ENCODE measurements around the gene TP63. TPM values are rescaled to one million over a fixed set of nuclear protein-coding genes. Genes with fewer than 3 reads are reported as not detected.

TP63 gene
- total RNA-seq, 1 donor, result 1.8 TPM

GRCh38 chr3:189921770-189922169 is 290.6 kb downstream of the TP63 start:
- Histone ChIP-seq H3K4me1 (ENCODE audit: insufficient read depth, low read length) (no peaks in the 10 kb centered on the region), H3K4me3 (ENCODE audit: insufficient read depth, low read length) (no peak overlapping the region), H2AFZ (ENCODE audit: low read length) (no peak overlapping the region), H3K79me2 (ENCODE audit: insufficient read depth, low read length) (no peaks in the 10 kb centered on the region), H3K27ac (ENCODE audit: low read depth, low read length) (no peak overlapping the region), H3K27me3 (ENCODE audit: insufficient read depth, low read length) (no peaks in the 10 kb centered on the region), H4K20me1 (ENCODE audit: insufficient read depth, low read length) (no peaks in the 10 kb centered on the region), H3K4me2 (ENCODE audit: insufficient read depth, low read length) (no peak overlapping the region), H3K9me3 (ENCODE audit: low read depth, low read length) (no peaks in the 10 kb centered on the region), H3K36me3 (ENCODE audit: insufficient read depth, low read length) (no peaks in the 10 kb centered on the region)
- no peak for TF ChIP-seq CTCF (IDR thresholded peaks at IDR 0.05; ENCODE audit: extremely low read depth, low read depth, low read length)
- DNase-seq (ENCODE audit: insufficient read length, low spot score, missing footprints), result no peak

- no peaks in the 10 kb centered on the region for H3K79me2 ChIP-seq (ENCODE audit: insufficient read depth, low read length)
- H3K27me3 ChIP-seq (ENCODE audit: insufficient read depth, low read length), result no peaks in the 10 kb centered on the region
- H3K4me1 ChIP-seq (ENCODE audit: insufficient read depth, low read length), result no peaks in the 10 kb centered on the region
- no peaks in the 10 kb centered on the region for H4K20me1 ChIP-seq (ENCODE audit: insufficient read depth, low read length)
- no peak overlapping the region for H3K4me2 ChIP-seq (ENCODE audit: insufficient read depth, low read length)
- no peak overlapping the region for H2AFZ ChIP-seq (ENCODE audit: low read length)
- H3K9me3 ChIP-seq (ENCODE audit: low read depth, low read length), result no peaks in the 10 kb centered on the region
- TF ChIP-seq CTCF (IDR thresholded peaks at IDR 0.05; ENCODE audit: extremely low read depth, low read depth, low read length), result no peak
- peak; percentile 46 for DNase-seq (ENCODE audit: insufficient read length, low spot score, missing footprints)
- no peak overlapping the region for H3K4me3 ChIP-seq (ENCODE audit: insufficient read depth, low read length)
- H3K36me3 ChIP-seq (ENCODE audit: insufficient read depth, low read length), result no peaks in the 10 kb centered on the region
- H3K27ac ChIP-seq (ENCODE audit: low read depth, low read length), result no peak overlapping the region
Measured at GRCh38 chr3:189927975-189928895, 297.0 kb downstream of the TP63 start.

GRCh38 chr3:189936201-189936945 is 305.2 kb downstream of the TP63 start:
- Histone ChIP-seq H3K36me3 (ENCODE audit: insufficient read depth, low read length) (no peaks in the 10 kb centered on the region), H3K4me1 (ENCODE audit: insufficient read depth, low read length) (peaks cover 19% of the 10 kb centered on the region), H3K4me3 (ENCODE audit: insufficient read depth, low read length) (no peak overlapping the region), H3K79me2 (ENCODE audit: insufficient read depth, low read length) (no peaks in the 10 kb centered on the region), H3K9me3 (ENCODE audit: low read depth, low read length) (no peaks in the 10 kb centered on the region), H3K27me3 (ENCODE audit: insufficient read depth, low read length) (no peaks in the 10 kb centered on the region), H3K4me2 (ENCODE audit: insufficient read depth, low read length) (no peak overlapping the region), H3K27ac (ENCODE audit: low read depth, low read length) (no peak overlapping the region), H2AFZ (ENCODE audit: low read length) (no peak overlapping the region), H4K20me1 (ENCODE audit: insufficient read depth, low read length) (no peaks in the 10 kb centered on the region)
- DNase-seq (ENCODE audit: insufficient read length, low spot score, missing footprints), result no peak
- TF ChIP-seq CTCF (IDR thresholded peaks at IDR 0.05; ENCODE audit: extremely low read depth, low read depth, low read length), result no peak

Data from osteoblast (primary cell).